OCI-LY3 (cell line): ENCODE data around the gene PLCB1.
"Not testable (repeated sequence)": the region's sequence is repeated elsewhere in the genome, so short reads cannot be mapped to it uniquely, and the experiment has no call there.

Experiments used
- H2AFZ ChIP-seq: fragments of 200-600, 300-600 bp; shearing (Covaris generic); 2 replicates; pipeline ENCODE4 v1.6.0; 2014; ENCODE audit warnings: antibody characterized with exemption, low read depth, low read length
- H3K27ac ChIP-seq: fragments of 200-600, 300-600 bp; sonication (generic); 2 replicates; pipeline ENCODE4 v1.5.1; 2014; ENCODE audit warnings: mild to moderate bottlenecking, low read length, moderate library complexity, mixed read lengths
- H3K27me3 ChIP-seq: fragments of 200-600, 300-600 bp; sonication (generic); 2 replicates; pipeline ENCODE4 v1.6.1; 2014; ENCODE audit warnings: low read depth, low read length, mixed read lengths
- H3K36me3 ChIP-seq: fragments of 200-600, 300-600 bp; sonication (generic); replicated peaks from 2 replicates; pipeline ENCODE3; 2014; ENCODE audit warnings: low read depth, low read length, mixed read lengths
- H3K4me1 ChIP-seq: fragments of 300-600, 200-600 bp; sonication (generic); 2 replicates; pipeline ENCODE4 v1.6.1; 2014; ENCODE audit warnings: low read length, mixed read lengths
- H3K4me2 ChIP-seq: fragments of 200-600, 300-600 bp; sonication (generic); 2 replicates; pipeline ENCODE4 v1.6.1; 2014; ENCODE audit warnings: low read length, mixed read lengths
- H3K4me3 ChIP-seq: fragments of 300-600, 200-600 bp; sonication (generic); 2 replicates; pipeline ENCODE4 v1.5.1; 2014; ENCODE audit warnings: antibody characterized with exemption, mild to moderate bottlenecking, low read length, moderate library complexity
- H3K79me2 ChIP-seq: fragments of 300-600, 200-600 bp; shearing (Covaris generic); 2 replicates; pipeline ENCODE4 v1.6.1; 2014; ENCODE audit warnings: mild to moderate bottlenecking, low read length, mixed read lengths
- H3K9ac ChIP-seq: fragments of 300-600, 200-600 bp; shearing (Covaris generic); 2 replicates; pipeline ENCODE4 v1.6.0; 2014; ENCODE audit warnings: mild to moderate bottlenecking, low read length, moderate library complexity
- H3K9me3 ChIP-seq: fragments of 200-600, 300-600 bp; shearing (Covaris generic); 2 replicates; pipeline ENCODE4 v1.6.1; 2014; ENCODE audit warnings: low read length, mixed read lengths; ENCODE audit not compliant: insufficient read depth
- H4K20me1 ChIP-seq: fragments of 200-600, 300-600 bp; sonication (generic); 2 replicates; pipeline ENCODE4 v1.6.1; 2016; ENCODE audit warnings: low read length, mixed read lengths; ENCODE audit not compliant: insufficient read depth
- CTCF ChIP-seq: fragments of 200-600, 300-600 bp; sonication (generic); IDR thresholded peaks from 2 replicates; pipeline ENCODE4 v1.5.1; 2014; ENCODE audit warnings: antibody characterized with exemption, low read length, low read depth
- EZH2phosphoT487 ChIP-seq: fragments of 200-600 bp; shearing (Covaris generic); IDR thresholded peaks from 2 replicates; pipeline ENCODE4 v1.6.1; 2018; ENCODE audit warnings: antibody characterized with exemption, mixed run types, low read depth

The PLCB1 gene

DNA sequence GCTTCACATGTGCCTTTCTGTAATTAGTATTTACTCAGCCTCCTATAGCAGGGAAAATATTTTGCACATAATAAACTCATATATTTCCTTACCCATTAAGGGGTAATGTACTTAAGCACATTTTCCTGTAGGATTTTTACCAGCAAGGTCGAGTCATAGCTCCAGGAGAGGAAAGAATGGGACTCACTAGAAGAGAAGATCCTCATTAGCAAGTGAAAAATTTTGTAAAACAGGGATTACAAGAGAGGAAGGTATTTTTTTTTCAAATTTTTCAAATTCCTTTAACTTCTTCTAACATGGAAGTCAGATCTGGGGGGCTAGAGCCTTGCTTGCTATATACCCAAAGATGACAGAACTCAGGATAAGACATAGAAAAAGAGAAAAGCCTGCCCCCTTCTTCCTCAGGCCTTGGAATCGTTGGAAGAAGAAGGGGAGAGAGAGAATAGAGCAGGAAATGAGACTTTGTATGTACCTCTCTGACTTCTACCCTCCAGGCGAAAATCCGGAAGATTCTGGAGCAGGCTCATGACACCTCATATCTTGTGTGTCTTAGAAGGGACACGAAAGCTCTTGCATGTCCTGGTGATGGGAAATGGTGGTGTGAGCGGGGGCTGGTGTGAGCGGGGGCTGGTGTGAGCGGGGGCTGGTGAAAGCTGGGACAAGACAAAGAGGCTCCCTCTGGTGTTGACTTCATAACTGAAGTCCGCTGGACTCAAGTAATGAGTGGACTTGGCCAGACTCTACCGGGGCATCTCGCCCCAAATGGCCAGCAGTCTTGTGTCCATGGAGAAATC is 679.9 kb downstream of the PLCB1 start:
- Histone ChIP-seq H3K4me3 (no peak overlapping the region), H3K27ac (no peak overlapping the region), H3K27me3 (peaks cover 47% of the 10 kb centered on the region), H2AFZ (no peak overlapping the region), H3K36me3 (no peaks in the 10 kb centered on the region), H4K20me1 (no peaks in the 10 kb centered on the region), H3K79me2 (no peaks in the 10 kb centered on the region), H3K4me1 (no peaks in the 10 kb centered on the region), H3K4me2 (no peak overlapping the region), H3K9ac (no peak overlapping the region), H3K9me3 (no peaks in the 10 kb centered on the region)
- TF ChIP-seq EZH2phosphoT487 (no peak), CTCF (no peak)

GRCh38 chr20:8812817-8813216 is 680.8 kb downstream of the PLCB1 start:
- Histone ChIP-seq H3K79me2 (no peaks in the 10 kb centered on the region), H3K4me2 (no peak overlapping the region), H3K9ac (no peak overlapping the region), H4K20me1 (no peaks in the 10 kb centered on the region), H2AFZ (no peak overlapping the region), H3K9me3 (no peaks in the 10 kb centered on the region), H3K27me3 (peaks cover 46% of the 10 kb centered on the region), H3K4me3 (no peak overlapping the region), H3K27ac (no peak overlapping the region), H3K4me1 (no peaks in the 10 kb centered on the region), H3K36me3 (no peaks in the 10 kb centered on the region)
- TF ChIP-seq CTCF (no peak), EZH2phosphoT487 (no peak)

DNA sequence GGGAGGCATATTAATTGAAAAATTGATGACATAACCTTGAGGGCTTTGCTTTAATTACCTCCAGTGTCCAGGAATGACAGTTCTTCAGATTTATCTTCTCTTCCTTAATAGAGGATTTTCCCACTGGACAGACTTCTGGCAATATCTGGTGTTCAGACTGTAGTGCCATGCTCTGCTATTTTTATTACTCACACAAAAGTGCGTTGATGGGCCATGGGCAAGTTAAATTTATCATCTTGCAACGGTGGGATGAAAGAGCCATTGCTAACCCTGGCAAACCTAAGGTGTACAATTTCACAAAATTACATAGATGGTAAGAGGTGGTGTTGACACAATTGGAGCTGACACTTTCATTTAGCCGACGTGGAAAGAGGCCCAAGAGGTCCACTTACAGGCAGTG is 683.1 kb downstream of the PLCB1 start:
- Histone ChIP-seq H3K27ac (no peak overlapping the region), H3K9ac (no peak overlapping the region), H3K4me1 (no peaks in the 10 kb centered on the region), H3K9me3 (no peaks in the 10 kb centered on the region), H2AFZ (no peak overlapping the region), H3K79me2 (no peaks in the 10 kb centered on the region), H3K4me2 (no peak overlapping the region), H3K4me3 (no peak overlapping the region), H4K20me1 (no peaks in the 10 kb centered on the region), H3K36me3 (no peaks in the 10 kb centered on the region), H3K27me3 (peaks cover 37% of the 10 kb centered on the region)
- TF ChIP-seq EZH2phosphoT487 (no peak), CTCF (no peak)

DNA sequence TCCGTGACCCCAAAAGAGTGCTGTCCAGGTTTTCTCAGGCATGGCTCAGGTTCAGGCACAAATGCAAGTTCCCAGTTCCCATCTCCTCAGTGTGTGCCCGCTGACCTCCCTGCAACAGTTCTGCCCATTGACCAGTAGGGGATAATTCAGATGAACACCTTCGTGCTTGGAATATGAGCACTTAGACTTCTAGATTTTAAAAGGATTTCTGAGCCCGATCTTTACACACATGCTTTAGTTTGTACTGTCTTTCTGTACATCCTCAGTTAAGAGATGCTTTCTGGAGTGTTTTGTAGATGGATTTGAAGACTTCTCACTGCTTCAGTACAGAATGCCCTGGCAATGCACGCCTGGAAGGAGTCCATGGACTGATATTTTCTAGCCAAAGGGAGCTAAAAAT is 697.2 kb downstream of the PLCB1 start:
- H3K36me3 ChIP-seq, result no peaks in the 10 kb centered on the region
- no peak overlapping the region for H3K4me3 ChIP-seq
- H3K27me3 ChIP-seq, result no peaks in the 10 kb centered on the region
- H3K79me2 ChIP-seq, result no peaks in the 10 kb centered on the region
- no peak overlapping the region for H3K27ac ChIP-seq
- H3K9me3 ChIP-seq, result no peaks in the 10 kb centered on the region
- no peak overlapping the region for H2AFZ ChIP-seq
- TF ChIP-seq CTCF (no peak), EZH2phosphoT487 (no peak)
- no peak overlapping the region for H3K9ac ChIP-seq
- no peaks in the 10 kb centered on the region for H4K20me1 ChIP-seq
- no peak overlapping the region for H3K4me2 ChIP-seq
- H3K4me1 ChIP-seq, result no peaks in the 10 kb centered on the region

- not testable (repeated sequence) for H2AFZ ChIP-seq, H3K4me2 ChIP-seq, H3K79me2 ChIP-seq, H3K9ac ChIP-seq, H3K36me3 ChIP-seq, H3K9me3 ChIP-seq, H4K20me1 ChIP-seq, H3K27ac ChIP-seq, H3K4me3 ChIP-seq, H3K27me3 ChIP-seq, H3K4me1 ChIP-seq
Observed at GRCh38 chr20:8834294-8834693, 702.2 kb downstream of the PLCB1 start.
